Retina (tissue), 1 donor: ENCODE data around the gene HDAC5.
"Not testable (repeated sequence)": the region's sequence is repeated elsewhere in the genome, so short reads cannot be mapped to it uniquely, and the experiment has no call there.

ENCODE experiments used
- DNase-seq: peaks from one replicate; pipeline ENCODE4 v3.0.0-alpha.2; 2016

Gene HDAC5

GRCh38 chr17:44132275-44132821 is 8.9 kb upstream of the HDAC5 start:
- no peak for DNase-seq

- DNase-seq, result not testable (repeated sequence)
These were observed 7.9 kb upstream of the HDAC5 start for GRCh38 chr17:44131372-44131771.

GRCh38 chr17:44130693-44131349 is 7.4 kb upstream of the HDAC5 start:
- no peak for DNase-seq

GRCh38 chr17:44128383-44128782 is 4.9 kb upstream of the HDAC5 start:
- no peak for DNase-seq

- no peak for DNase-seq
These were observed 637 bp upstream of the HDAC5 start for GRCh38 chr17:44124118-44124438.

- DNase-seq, result peak; percentile 64
These were observed 555 bp downstream of the HDAC5 start for GRCh38 chr17:44122816-44123355.

- DNase-seq, result peak; percentile 38
These were observed 1.2 kb downstream of the HDAC5 start for GRCh38 chr17:44121997-44122815.

- peak; percentile 36 for DNase-seq
These were observed 2.4 kb downstream of the HDAC5 start for GRCh38 chr17:44120851-44121605.

- not testable (repeated sequence) for DNase-seq
These were observed 3.2 kb downstream of the HDAC5 start for GRCh38 chr17:44120281-44120680.

- DNase-seq, result no peak
These were observed 3.6 kb downstream of the HDAC5 start for GRCh38 chr17:44119798-44120197.

- no peak for DNase-seq
These were observed 4.4 kb downstream of the HDAC5 start for GRCh38 chr17:44119062-44119461.

GRCh38 chr17:44118427-44119050 is 4.9 kb downstream of the HDAC5 start:
- DNase-seq, result no peak

GRCh38 chr17:44117351-44117750 is 6.1 kb downstream of the HDAC5 start:
- no peak for DNase-seq

GRCh38 chr17:44115585-44116415 is 7.6 kb downstream of the HDAC5 start:
- DNase-seq, result peak; percentile 58

- no peak for DNase-seq
These were observed 9.3 kb downstream of the HDAC5 start for GRCh38 chr17:44113868-44114840.

GRCh38 chr17:44113382-44113781 is 10.1 kb downstream of the HDAC5 start:
- no peak for DNase-seq

GRCh38 chr17:44112284-44113280 is 10.9 kb downstream of the HDAC5 start:
- DNase-seq, result no peak

GRCh38 chr17:44111777-44112176 is 11.7 kb downstream of the HDAC5 start:
- DNase-seq, result no peak
